HUES64 (cell line): ENCODE measurements around the gene UBR4.

Experiments used
- H3K27ac ChIP-seq: 2 replicates; pipeline ENCODE4 v1.7.0; 2013; ENCODE audit warnings: low read depth, low read length, inconsistent platforms
- H3K27me3 ChIP-seq: 2 replicates; pipeline ENCODE4 v1.6.1; 2013; ENCODE audit warnings: mild to moderate bottlenecking, low read length; ENCODE audit not compliant: insufficient read depth
- H3K36me3 ChIP-seq: 2 replicates; pipeline ENCODE4 v1.6.1; 2013; ENCODE audit warnings: mild to moderate bottlenecking, low read length; ENCODE audit not compliant: insufficient read depth
- H3K4me1 ChIP-seq: 2 replicates; pipeline ENCODE4 v1.6.1; 2013; ENCODE audit warnings: mild to moderate bottlenecking, low read length, moderate library complexity; ENCODE audit not compliant: insufficient read depth
- H3K4me3 ChIP-seq: 2 replicates; pipeline ENCODE4 v1.5.1; 2013; ENCODE audit warnings: mild to moderate bottlenecking, low read length, moderate library complexity
- H3K9ac ChIP-seq: 2 replicates; pipeline ENCODE4 v1.6.1; 2013; ENCODE audit warnings: mild to moderate bottlenecking, low read depth, low read length
- H3K9me3 ChIP-seq: 2 replicates; pipeline ENCODE4 v1.6.1; 2013; ENCODE audit warnings: low read depth, low read length; ENCODE audit not compliant: insufficient read depth
- WGBS: fragments of 150-250, 120-280 bp; methylation state at CpG from one replicate; pipeline ENCODE4 v1.1.7; 2013; ENCODE audit warnings: missing lambda C conversion rate; 5-methylcytosine and 5-hydroxymethylcytosine counted together

Gene UBR4

GRCh38 chr1:19032413-19032695 is 177.7 kb downstream of the UBR4 start:
- Histone ChIP-seq H3K27me3 (no peaks in the 10 kb centered on the region), H3K4me3 (no peak overlapping the region), H3K9ac (no peak overlapping the region), H3K27ac (no peak overlapping the region), H3K4me1 (peaks cover 3% of the 10 kb centered on the region; the same call in 1 of the 2 replicates), H3K36me3 (no peaks in the 10 kb centered on the region), H3K9me3 (no peaks in the 10 kb centered on the region)
- WGBS = 91% methylated on average over 5 of the region's 5 CpGs

GRCh38 chr1:19029191-19030085 is 180.6 kb downstream of the UBR4 start:
- no peaks in the 10 kb centered on the region for H3K27me3 ChIP-seq
- H3K36me3 ChIP-seq = no peaks in the 10 kb centered on the region
- no peak overlapping the region for H3K9ac ChIP-seq

GRCh38 chr1:19028546-19029129 is 181.4 kb downstream of the UBR4 start:
- Histone ChIP-seq H3K4me3 (no peak overlapping the region), H3K27me3 (no peaks in the 10 kb centered on the region), H3K9me3 (no peaks in the 10 kb centered on the region), H3K4me1 (no peaks in the 10 kb centered on the region), H3K36me3 (no peaks in the 10 kb centered on the region), H3K27ac (no peak overlapping the region), H3K9ac (no peak overlapping the region)
- 86% methylated on average over 8 of the region's 8 CpGs for WGBS

More at GRCh38 chr1:19029191-19030085, 180.6 kb downstream of the UBR4 start:
- H3K9me3 ChIP-seq = no peaks in the 10 kb centered on the region
- H3K27ac ChIP-seq = no peak overlapping the region
- 86% methylated on average over 21 of the region's 21 CpGs for WGBS
- no peak overlapping the region for H3K4me3 ChIP-seq
- peaks cover 3% of the 10 kb centered on the region; the same call in 1 of the 2 replicates for H3K4me1 ChIP-seq

- Histone ChIP-seq H3K4me1 (no peaks in the 10 kb centered on the region), H3K9ac (no peak overlapping the region), H3K27ac (no peak overlapping the region), H3K27me3 (no peaks in the 10 kb centered on the region), H3K9me3 (no peaks in the 10 kb centered on the region), H3K36me3 (no peaks in the 10 kb centered on the region), H3K4me3 (no peak overlapping the region)
- 66% methylated on average over 7 of the region's 7 CpGs for WGBS
These were observed 182.0 kb downstream of the UBR4 start for GRCh38 chr1:19028110-19028509.
